Measurements from ENCODE around the gene FRMD4B.

GRCh38 chr3:69252141-69252540 lies 133.7 kb downstream of the FRMD4B start:
- TF ChIP-seq POLR2AphosphoS5 (IDR thresholded peaks at IDR 0.05): no peak
- TF ChIP-seq, protein P1, sequence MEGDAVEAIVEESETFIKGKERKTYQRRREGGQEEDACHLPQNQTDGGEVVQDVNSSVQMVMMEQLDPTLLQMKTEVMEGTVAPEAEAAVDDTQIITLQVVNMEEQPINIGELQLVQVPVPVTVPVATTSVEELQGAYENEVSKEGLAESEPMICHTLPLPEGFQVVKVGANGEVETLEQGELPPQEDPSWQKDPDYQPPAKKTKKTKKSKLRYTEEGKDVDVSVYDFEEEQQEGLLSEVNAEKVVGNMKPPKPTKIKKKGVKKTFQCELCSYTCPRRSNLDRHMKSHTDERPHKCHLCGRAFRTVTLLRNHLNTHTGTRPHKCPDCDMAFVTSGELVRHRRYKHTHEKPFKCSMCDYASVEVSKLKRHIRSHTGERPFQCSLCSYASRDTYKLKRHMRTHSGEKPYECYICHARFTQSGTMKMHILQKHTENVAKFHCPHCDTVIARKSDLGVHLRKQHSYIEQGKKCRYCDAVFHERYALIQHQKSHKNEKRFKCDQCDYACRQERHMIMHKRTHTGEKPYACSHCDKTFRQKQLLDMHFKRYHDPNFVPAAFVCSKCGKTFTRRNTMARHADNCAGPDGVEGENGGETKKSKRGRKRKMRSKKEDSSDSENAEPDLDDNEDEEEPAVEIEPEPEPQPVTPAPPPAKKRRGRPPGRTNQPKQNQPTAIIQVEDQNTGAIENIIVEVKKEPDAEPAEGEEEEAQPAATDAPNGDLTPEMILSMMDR (IDR thresholded peaks at IDR 0.05): no peak
- TF ChIP-seq POLR2A (IDR thresholded peaks at IDR 0.05): no peak
